Fibroblast of skin of left quadriceps (primary cell): ENCODE measurements around the gene PCDHA13.
"Not testable (repeated sequence)": the region's sequence is repeated elsewhere in the genome, so short reads cannot be mapped to it uniquely, and the experiment has no call there.

Experiments used
- DNase-seq, 2 experiments: peaks; one replicate each; pipeline ENCODE4 v3.0.0-alpha.2; 2013; ENCODE audit warnings: low read depth in 2 of 2

Gene PCDHA13

DNA sequence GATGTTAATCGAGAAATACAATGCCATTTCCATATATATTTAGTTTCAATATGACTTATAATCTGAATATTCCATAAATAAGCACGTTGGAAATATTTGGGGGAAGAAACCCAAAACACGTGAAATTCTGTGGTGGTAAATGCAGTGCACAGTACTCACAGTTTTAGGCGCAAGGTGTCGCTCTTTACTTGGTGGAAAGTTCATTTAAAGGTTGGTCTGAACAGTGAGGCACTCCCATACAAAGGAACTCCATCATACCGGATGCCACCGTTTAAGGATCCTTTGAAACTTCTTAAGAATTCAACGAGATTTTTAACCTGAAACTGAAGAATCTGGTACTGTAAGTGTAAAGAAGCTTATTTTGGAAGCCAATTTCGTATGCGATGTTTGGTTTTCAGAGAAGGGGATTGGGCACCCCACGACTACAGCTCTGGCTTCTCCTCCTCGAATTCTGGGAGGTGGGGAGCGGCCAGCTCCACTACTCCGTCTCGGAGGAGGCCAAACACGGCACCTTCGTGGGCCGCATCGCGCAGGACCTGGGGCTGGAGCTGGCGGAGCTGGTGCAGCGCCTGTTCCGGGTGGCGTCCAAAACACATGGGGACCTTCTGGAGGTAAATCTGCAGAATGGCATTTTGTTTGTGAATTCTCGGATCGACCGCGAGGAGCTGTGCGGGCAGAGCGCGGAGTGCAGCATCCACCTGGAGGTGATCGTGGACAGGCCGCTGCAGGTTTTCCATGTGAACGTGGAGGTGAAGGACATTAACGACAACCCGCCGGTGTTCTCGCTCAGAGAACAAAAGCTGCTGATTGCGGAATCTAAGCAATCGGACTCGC lies 13.0 kb upstream of the PCDHA13 start, which contains the start of gene PCDHA11:
TSS of gene PCDHA11 (plus strand) at position 237 of the 834 bp plus-strand sequence. CDS start at position 384, 147 bp downstream.
- DNase-seq = no peak

DNA sequence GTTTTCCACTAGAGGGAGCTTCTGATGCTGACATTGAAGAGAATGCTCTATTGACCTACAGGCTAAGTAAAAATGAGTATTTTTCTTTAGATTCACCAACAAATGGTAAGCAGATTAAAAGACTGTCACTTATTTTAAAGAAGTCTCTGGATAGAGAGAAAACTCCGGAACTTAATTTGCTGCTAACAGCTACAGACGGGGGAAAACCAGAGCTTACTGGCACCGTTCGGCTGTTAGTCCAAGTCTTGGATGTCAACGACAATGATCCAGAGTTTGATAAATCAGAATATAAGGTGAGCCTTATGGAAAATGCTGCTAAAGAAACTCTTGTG lies 12.4 kb upstream of the PCDHA13 start:
- DNase-seq = no peak

DNA sequence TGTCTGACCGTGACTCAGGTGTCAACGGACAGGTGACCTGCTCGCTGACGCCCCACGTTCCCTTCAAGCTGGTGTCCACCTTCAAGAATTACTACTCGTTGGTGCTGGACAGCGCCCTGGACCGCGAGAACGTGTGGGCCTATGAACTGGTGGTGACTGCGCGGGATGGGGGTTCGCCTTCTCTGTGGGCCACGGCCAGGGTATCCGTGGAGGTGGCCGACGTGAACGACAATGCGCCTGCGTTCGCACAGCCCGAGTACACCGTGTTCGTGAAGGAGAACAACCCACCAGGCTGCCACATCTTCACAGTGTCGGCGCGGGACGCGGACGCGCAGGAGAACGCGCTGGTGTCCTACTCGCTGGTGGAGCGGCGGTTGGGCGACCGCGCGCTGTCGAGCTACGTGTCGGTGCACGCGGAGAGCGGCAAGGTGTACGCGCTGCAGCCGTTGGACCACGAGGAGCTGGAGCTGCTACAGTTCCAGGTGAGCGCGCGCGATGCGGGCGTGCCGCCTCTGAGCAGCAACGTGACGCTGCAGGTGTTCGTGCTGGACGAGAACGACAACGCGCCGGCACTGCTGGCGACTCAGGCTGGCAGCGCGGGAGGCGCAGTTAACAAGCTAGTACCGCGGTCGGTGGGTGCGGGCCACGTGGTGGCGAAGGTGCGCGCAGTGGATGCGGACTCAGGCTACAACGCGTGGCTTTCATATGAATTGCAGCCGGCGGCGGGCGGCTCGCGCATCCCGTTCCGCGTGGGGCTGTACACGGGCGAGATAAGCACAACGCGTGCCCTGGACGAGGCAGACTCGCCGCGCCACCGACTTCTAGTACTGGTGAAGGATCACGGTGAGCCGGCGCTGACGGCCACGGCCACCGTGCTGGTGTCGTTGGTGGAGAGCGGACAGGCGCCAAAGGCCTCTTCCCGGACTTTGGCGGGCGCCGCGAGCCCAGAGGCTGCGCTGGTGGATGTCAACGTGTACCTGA lies 11.4 kb upstream of the PCDHA13 start:
- DNase-seq = no peak

DNA sequence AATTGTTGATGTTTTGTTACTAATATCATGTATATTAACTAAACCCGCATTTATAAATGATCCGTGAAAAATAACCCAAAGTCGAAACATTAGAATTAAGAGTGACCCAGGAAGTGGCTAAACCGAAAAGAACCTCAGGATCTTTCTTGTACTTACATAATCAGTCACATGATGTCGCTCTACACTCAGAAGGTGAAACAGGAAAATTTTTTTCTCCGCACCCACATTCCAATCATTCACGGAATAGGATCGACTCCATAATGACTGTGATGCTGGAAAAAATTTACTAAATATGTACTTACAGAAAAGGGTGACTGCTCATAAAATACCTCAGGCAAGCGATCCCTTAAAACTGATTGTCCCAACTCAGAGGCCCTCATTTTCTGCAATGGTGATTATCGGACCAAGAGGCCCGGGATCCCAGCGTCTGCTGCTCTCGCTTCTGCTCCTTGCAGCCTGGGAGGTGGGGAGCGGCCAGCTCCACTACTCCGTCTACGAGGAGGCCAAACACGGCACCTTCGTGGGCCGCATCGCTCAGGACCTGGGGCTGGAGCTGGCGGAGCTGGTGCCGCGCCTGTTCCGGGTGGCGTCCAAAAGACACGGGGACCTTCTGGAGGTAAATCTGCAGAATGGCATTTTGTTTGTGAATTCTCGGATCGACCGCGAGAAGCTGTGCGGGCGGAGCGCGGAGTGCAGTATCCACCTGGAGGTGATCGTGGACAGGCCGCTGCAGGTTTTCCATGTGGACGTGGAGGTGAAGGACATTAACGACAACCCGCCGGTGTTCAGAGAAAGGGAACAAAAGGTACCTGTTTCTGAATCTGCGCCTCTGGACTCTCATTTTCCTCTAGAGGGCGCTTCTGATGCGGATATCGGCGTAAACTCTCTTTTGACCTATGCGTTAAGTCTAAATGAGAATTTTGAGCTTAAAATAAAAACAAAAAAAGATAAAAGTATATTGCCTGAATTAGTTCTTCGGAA lies 6.5 kb upstream of the PCDHA13 start, which contains the start of gene PCDHA12:
TSS of gene PCDHA12 (plus strand) at position 224 of the 981 bp plus-strand sequence. CDS start at position 389, 165 bp downstream.
- no peak for DNase-seq

DNA sequence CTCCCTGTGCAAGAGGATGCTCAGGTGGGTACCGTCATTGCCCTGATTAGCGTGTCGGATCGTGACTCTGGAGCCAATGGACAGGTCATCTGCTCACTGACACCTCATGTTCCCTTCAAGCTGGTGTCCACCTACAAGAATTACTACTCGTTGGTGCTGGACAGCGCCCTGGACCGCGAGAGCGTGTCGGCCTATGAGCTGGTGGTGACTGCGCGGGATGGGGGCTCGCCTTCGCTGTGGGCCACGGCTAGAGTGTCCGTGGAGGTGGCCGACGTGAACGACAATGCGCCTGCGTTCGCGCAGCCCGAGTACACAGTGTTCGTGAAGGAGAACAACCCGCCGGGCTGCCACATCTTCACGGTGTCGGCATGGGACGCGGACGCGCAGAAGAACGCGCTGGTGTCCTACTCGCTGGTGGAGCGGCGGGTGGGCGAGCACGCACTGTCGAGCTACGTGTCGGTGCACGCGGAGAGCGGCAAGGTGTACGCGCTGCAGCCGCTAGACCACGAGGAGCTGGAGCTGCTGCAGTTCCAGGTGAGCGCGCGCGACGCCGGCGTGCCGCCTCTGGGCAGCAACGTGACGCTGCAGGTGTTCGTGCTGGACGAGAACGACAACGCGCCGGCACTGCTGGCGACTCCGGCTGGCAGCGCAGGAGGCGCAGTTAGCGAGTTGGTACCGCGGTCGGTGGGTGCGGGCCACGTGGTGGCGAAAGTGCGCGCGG lies 5.2 kb upstream of the PCDHA13 start:
- not testable (repeated sequence) for DNase-seq

DNA sequence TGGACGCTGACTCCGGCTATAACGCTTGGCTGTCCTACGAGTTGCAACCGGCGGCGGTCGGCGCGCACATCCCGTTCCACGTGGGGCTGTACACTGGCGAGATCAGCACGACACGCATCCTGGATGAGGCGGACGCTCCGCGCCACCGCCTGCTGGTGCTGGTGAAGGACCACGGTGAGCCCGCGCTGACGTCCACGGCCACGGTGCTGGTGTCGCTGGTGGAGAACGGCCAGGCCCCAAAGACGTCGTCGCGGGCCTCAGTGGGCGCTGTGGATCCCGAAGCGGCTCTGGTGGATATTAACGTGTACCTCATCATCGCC lies 4.7 kb upstream of the PCDHA13 start:
- DNase-seq = no peak

DNA sequence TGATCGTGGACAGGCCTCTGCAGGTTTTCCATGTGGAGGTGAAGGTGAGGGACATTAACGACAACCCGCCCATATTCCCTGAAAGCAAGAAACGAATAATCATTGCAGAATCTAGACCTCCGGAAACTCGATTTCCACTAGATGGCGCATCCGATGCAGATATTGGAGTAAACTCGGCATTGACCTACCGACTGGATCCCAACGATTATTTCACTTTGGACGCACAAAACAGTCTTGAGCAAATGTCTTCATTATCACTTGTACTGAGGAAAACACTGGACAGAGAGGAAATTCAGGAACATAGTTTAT lies 621 bp downstream of the PCDHA13 start:
- DNase-seq = no peak

DNA sequence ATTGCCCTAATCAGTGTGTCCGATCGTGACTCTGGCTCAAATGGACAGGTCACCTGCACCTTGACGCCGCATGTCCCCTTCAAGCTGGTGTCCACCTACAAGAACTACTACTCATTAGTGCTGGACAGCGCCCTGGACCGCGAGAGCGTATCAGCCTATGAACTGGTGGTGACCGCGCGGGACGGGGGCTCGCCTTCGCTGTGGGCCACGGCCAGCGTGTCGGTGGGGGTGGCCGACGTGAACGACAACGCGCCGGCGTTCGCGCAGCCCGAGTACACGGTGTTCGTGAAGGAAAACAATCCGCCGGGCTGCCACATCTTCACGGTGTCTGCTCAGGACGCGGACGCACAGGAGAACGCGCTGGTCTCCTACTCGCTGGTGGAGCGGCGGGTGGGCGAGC lies 1.4 kb downstream of the PCDHA13 start:
- no peak for DNase-seq

DNA sequence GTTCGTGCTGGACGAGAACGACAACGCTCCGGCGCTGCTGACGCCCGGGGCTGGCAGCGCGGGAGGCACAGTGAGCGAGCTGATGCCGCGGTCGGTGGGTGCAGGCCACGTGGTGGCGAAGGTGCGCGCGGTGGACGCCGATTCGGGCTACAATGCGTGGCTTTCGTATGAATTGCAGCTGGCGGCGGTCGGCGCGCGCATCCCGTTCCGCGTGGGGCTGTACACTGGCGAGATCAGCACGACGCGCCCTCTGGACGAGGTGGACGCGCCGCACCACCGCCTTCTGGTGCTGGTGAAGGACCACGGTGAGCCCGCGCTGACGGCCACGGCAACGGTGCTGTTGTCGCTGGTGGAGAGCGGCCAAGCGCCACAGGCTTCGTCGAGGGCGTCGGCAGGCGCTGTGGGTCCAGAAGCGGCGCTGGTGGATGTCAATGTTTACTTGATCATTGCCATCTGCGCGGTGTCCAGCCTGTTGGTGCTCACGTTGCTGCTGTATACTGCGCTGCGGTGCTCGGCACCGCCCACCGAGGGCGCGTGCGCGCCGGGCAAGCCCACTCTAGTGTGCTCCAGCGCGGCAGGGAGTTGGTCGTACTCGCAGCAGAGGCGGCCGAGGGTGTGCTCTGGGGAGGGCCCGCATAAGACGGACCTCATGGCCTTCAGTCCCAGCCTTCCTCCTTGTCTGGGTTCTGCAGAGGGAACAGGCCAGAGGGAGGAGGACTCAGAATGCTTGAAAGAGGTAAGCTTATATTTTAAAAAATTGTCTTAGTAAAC lies 2.2 kb downstream of the PCDHA13 start:
- DNase-seq = no peak

DNA sequence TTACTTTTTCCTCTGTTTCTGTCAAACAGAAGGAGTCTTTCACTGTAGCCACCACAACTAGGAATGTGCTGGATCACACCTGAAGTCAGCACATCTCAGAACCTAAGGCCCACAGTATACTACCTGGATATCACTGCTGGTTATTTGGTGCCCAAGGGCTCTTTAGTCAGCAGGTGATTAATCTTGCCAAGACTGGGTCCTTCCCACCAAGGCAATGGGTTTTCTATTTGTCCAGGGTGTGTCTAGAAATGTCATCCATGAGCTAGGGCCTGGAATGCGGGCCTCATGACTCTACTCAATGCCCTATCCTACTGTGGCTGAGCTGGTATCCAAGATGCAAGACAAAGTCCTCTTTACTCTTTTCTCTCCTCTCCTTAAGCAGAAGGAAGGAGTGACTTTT lies 34.4 kb downstream of the PCDHA13 start:
- no peak for DNase-seq

DNA sequence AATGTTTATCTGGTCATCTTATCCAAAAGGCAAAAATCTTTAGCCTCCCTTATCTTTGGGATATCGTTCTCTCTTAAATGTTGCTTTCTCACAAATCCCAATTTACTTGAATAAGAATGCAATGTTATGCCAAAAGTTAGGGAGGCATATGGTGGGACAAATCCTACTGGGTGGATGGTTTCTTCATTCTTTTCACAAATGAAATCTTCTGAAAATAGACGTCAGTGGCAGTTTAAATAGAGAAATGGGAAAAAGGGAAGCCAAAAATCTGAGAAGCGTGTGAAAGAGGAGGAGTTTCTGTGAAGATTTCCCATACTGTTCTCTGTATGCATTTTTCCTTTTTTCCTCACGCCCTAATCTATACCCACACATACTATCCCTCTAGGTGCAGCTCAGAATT lies 41.7 kb downstream of the PCDHA13 start:
- DNase-seq = no peak

DNA sequence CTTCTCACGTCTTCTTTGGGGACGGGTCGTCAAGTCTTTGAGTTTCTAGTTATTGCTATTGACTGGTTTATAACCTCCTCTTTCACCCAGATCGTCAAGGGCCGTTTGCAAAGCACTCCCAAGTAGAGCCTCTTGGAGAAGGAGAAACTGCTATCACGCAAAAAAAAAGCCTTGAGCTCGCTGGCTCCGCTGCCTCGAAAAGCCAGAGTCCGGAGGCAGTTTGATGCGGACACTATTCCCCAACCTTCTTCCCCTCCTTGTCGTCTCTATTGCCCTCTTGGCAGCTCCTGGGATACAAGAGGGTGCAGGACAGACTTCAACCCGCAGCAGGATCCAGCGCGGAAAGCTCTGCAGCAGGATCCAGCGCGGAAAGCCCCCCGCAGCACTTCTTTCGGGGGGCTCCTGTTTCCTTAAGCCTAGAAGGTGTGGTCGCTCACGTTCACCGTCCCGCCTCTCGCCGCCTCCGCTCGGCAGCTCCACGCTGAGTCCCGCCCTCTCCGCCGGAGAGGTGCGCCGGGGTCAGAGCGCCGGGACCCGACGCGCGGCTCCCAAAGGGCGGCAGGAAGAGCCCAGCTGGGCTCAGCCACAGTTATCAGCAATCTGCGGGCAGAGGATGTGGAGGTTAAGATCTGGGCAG lies 44.0 kb downstream of the PCDHA13 start, which contains the start of gene PCDHAC1:
TSS of gene PCDHAC1 (plus strand) at position 494 of the 637 bp plus-strand sequence. CDS start 594 bp downstream, outside the sequence.
- no peak for DNase-seq

DNA sequence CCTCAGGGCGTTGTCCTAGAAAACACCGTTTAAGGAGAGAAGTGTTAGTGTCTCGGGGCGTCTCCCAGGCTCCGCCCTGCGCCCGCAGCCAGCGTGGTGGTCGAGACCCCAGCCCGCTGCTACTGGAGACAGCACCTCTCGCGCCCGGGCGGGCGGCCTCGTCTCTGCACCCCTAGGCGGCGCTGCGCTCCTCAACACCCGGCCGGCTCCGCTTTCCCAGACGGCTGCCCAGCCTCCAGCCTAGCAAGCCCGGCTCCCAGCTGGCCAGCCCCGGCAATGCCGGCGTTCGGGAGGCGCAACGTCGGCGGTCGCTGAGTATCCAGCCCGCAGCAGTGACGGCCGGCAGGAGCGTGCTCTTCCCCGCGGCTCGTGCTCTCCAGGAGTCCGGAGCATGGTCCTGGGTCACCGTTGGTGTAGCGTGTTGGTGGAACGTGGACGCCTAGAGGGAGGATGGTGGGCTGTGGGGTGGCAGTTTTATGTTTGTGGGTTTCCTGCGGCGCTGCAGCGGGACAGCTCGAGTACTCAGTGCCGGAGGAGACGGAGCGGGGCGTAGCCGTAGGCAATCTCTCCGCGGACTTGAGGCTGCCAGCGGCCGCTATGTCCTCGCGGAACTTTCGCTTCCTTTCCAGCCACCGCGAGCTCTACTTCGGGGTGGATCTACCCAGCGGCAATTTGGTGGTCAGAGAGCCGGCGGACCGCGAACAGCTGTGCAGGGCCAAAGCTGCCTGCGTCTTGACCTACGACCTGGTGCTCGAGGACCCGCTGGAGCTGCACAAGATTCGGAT lies 44.7 kb downstream of the PCDHA13 start:
- DNase-seq = peak; percentile 4 to 9

DNA sequence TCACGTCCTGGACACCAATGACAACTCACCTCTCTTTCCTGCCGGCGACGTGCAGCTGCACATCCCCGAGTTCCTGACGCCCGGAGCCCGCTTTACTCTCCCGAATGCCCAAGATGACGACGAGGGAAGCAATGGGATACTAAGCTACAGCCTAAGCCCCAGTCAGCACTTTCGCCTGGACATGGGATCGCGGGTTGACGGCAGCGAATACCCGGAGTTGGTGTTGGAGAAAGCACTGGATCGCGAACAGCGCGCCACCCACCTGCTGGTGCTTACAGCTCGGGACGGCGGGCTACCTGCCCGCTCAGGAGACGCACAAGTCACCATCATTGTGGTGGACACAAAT lies 45.3 kb downstream of the PCDHA13 start:
- DNase-seq = no peak
